GM20000 (cell line): ENCODE measurements around the gene RAB31.

Experiments
- DNase-seq: peaks from one replicate; pipeline ENCODE4 v3.0.0; 2012; ENCODE audit warnings: low spot score
- CTCF ChIP-seq: IDR thresholded peaks from 2 replicates; pipeline ENCODE4 v1.5.1; 2012; ENCODE audit warnings: mild to moderate bottlenecking, control low read depth; ENCODE audit errors: extremely low read depth, missing control alignments

Gene RAB31

GRCh38 chr18:9796011-9796410, 87.9 kb downstream of the RAB31 start:
- no peak for DNase-seq
- TF ChIP-seq CTCF, result no peak

- no peak for TF ChIP-seq CTCF
- no peak for DNase-seq
Measured at GRCh38 chr18:9796935-9797549, 88.9 kb downstream of the RAB31 start.

- no peak for TF ChIP-seq CTCF
- no peak for DNase-seq
Measured at GRCh38 chr18:9802175-9803062, 94.3 kb downstream of the RAB31 start.

- TF ChIP-seq CTCF, result no peak
- no peak for DNase-seq
Measured at GRCh38 chr18:9803063-9803697, 95.1 kb downstream of the RAB31 start.

- no peak for DNase-seq
Measured at GRCh38 chr18:9803698-9804516, 95.8 kb downstream of the RAB31 start.

GRCh38 chr18:9804517-9805104, 96.5 kb downstream of the RAB31 start:
- no peak for TF ChIP-seq CTCF
- no peak for DNase-seq

More at GRCh38 chr18:9803698-9804516, 95.8 kb downstream of the RAB31 start:
- TF ChIP-seq CTCF, result no peak
